GM23248 (cell line): Measurements from ENCODE around the gene TCTN1. TPM values are rescaled to one million over a fixed set of nuclear protein-coding genes. Genes with fewer than 3 reads are reported as not detected.
A peak's percentile ranks its signal among the peaks of the same experiment; 100 is the strongest.

Source experiments
- DNase-seq: peaks from one replicate; pipeline ENCODE4 v3.0.0-alpha.2; 2015
- H2AFZ ChIP-seq: fragments of 200-600 bp; sonication (generic); 2 replicates; pipeline ENCODE4 v1.6.1; 2016; ENCODE audit warnings: antibody characterized with exemption
- H3F3A ChIP-seq: fragments of 200-600 bp; sonication (generic); 2 replicates; pipeline ENCODE4 v1.6.1; 2016; ENCODE audit warnings: mild to moderate bottlenecking, antibody characterized with exemption, mixed run types; ENCODE audit not compliant: insufficient read depth
- H3K27ac ChIP-seq: fragments of 200-600 bp; sonication (generic); 2 replicates; pipeline ENCODE4 v1.5.1; 2016; ENCODE audit warnings: mild to moderate bottlenecking
- H3K27me3 ChIP-seq: fragments of 200-600 bp; sonication (generic); replicated peaks from 2 replicates; pipeline ENCODE4 v1.6.1; 2016; ENCODE audit warnings: mild to moderate bottlenecking; ENCODE audit not compliant: insufficient read depth
- H3K36me3 ChIP-seq: fragments of 200-600 bp; sonication (generic); 2 replicates; pipeline ENCODE4 v1.6.1; 2016; ENCODE audit warnings: low read depth, mild to moderate bottlenecking
- H3K4me1 ChIP-seq: fragments of 200-600 bp; sonication (generic); 2 replicates; pipeline ENCODE4 v1.6.1; 2016; ENCODE audit warnings: mild to moderate bottlenecking; ENCODE audit not compliant: insufficient read depth
- H3K4me2 ChIP-seq: fragments of 200-600 bp; sonication (generic); one replicate; pipeline ENCODE4 v1.6.1; 2016; ENCODE audit warnings: mild to moderate bottlenecking; ENCODE audit not compliant: unreplicated experiment
- H3K4me3 ChIP-seq: fragments of 200-600 bp; sonication (generic); 2 replicates; pipeline ENCODE4 v1.5.1; 2016; ENCODE audit warnings: mild to moderate bottlenecking
- H3K79me2 ChIP-seq: fragments of 200-600 bp; sonication (generic); 2 replicates; pipeline ENCODE4 v1.6.1; 2016; ENCODE audit warnings: mild to moderate bottlenecking; ENCODE audit not compliant: insufficient read depth
- H3K9ac ChIP-seq: fragments of 200-600 bp; sonication (generic); 2 replicates; pipeline ENCODE4 v1.6.1; 2016; ENCODE audit warnings: mild to moderate bottlenecking
- H3K9me2 ChIP-seq: fragments of 200-600 bp; sonication (generic); 2 replicates; pipeline ENCODE4 v1.6.1; 2016; ENCODE audit warnings: mixed run types, mild to moderate bottlenecking, moderate library complexity; ENCODE audit not compliant: insufficient read depth
- H3K9me3 ChIP-seq: fragments of 200-600 bp; sonication (generic); one replicate; pipeline ENCODE4 v1.6.1; 2017; ENCODE audit warnings: low read depth
- H4K20me1 ChIP-seq: fragments of 200-600 bp; sonication (generic); 2 replicates; pipeline ENCODE4 v1.6.0; 2016; ENCODE audit not compliant: insufficient read depth
- EZH2 ChIP-seq: fragments of 200-600 bp; sonication (generic); IDR thresholded peaks from 2 replicates; pipeline ENCODE4 v1.6.1; 2018; ENCODE audit warnings: antibody characterized with exemption, mild to moderate bottlenecking; ENCODE audit not compliant: insufficient read depth, poor library complexity, severe bottlenecking
- EZH2phosphoT487 ChIP-seq: fragments of 200-600 bp; sonication (generic); IDR thresholded peaks from 2 replicates; pipeline ENCODE4 v1.6.1; 2018; ENCODE audit warnings: antibody characterized with exemption, moderate library complexity, mild to moderate bottlenecking, low read depth; ENCODE audit not compliant: insufficient read depth
- WGBS, 2 experiments: methylation state at CpG; one replicate each; pipeline ENCODE4 v1.1.6; 2015 to 2017; ENCODE audit warnings: low lambda C conversion rate in 2 of 2, low coverage in 1 of 2; ENCODE audit errors: missing lambda C conversion rate in 2 of 2; 5-methylcytosine and 5-hydroxymethylcytosine counted together
- in situ Hi-C: fragments of 300-500 bp; cut with MboI; formaldehyde crosslinking; loops from 2 replicates; pipeline ENCODE4 v1.15.0; 2020
- polyA plus RNA-seq: library from polyadenylated mRNA; unstranded; fragments of >200 nt; fragmentation: Nextera tagmentation; extraction: Ambion mirVana; gene quantifications from 2 replicates; pipeline ENCODE4 v1.2.1, GENCODE V29; 2016
- total RNA-seq: library from RNA; depleted of rRNA; stranded (reverse); fragments of >200 nt; shearing (Covaris generic); gene quantifications from 2 replicates; pipeline ENCODE4 v1.2.3, GENCODE V29; 2014

Gene TCTN1
- total and polyA plus RNA-seq, 2 experiments from 2014 or later, result 44.3 to 65.2 TPM

GRCh38 chr12:110579535-110580253 is 34.2 kb upstream of the TCTN1 start:
- in situ Hi-C loops, result no loop called here
- Histone ChIP-seq H3K4me2 (no peak overlapping the region), H3K27me3 (no peaks in the 10 kb centered on the region), H3K9me2 (no peaks in the 10 kb centered on the region), H2AFZ (no peak overlapping the region), H3K27ac (no peak overlapping the region), H3K36me3 (no peaks in the 10 kb centered on the region), H3K4me3 (no peak overlapping the region), H3K79me2 (peaks cover 68% of the 10 kb centered on the region), H4K20me1 (no peaks in the 10 kb centered on the region), H3K9me3 (no peaks in the 10 kb centered on the region), H3F3A (peaks cover 33% of the 10 kb centered on the region), H3K4me1 (peaks cover 29% of the 10 kb centered on the region), H3K9ac (no peak overlapping the region)
- no peak for TF ChIP-seq EZH2
- no peak for TF ChIP-seq EZH2phosphoT487
- DNase-seq, result no peak
- WGBS, 2 experiments, result 96% methylated on average over 18 of the region's 18 CpGs

DNA sequence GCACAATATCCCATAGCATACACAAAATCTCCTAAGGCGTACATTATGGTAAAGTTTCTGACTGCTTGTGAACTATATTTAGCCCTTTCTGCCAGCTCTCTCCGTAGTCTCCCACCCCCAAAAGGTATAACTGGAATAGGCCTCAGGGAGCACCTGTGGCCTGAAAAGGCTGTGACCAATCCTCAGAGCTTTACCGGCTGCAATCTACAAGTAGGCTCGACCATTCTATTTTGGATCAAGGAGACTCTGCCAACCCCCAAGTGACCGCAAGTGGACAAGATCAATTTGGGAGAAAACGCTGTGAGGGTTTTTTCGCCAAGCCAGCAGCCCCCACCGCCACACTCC is 32.0 kb upstream of the TCTN1 start:
- in situ Hi-C loops, result no loop called here
- Histone ChIP-seq H4K20me1 (no peaks in the 10 kb centered on the region), H3K79me2 (peaks cover 46% of the 10 kb centered on the region), H3K9me2 (no peaks in the 10 kb centered on the region), H3K9ac (peak overlapping the region; percentile 88), H3K4me2 (peak overlapping the region; percentile 97), H3K27me3 (no peaks in the 10 kb centered on the region), H3F3A (peaks cover 36% of the 10 kb centered on the region), H3K36me3 (no peaks in the 10 kb centered on the region), H3K4me1 (peaks cover 37% of the 10 kb centered on the region), H3K9me3 (no peaks in the 10 kb centered on the region), H3K27ac (peak overlapping the region; percentile 41; the same call in 1 of the 2 replicates), H3K4me3 (peak overlapping the region; percentile 78), H2AFZ (peak overlapping the region; percentile 90)
- TF ChIP-seq EZH2phosphoT487 (no peak), EZH2 (no peak)
- 9 to 11% methylated on average over 8 of the region's 8 CpGs for WGBS, 2 experiments
- no peak for DNase-seq

DNA sequence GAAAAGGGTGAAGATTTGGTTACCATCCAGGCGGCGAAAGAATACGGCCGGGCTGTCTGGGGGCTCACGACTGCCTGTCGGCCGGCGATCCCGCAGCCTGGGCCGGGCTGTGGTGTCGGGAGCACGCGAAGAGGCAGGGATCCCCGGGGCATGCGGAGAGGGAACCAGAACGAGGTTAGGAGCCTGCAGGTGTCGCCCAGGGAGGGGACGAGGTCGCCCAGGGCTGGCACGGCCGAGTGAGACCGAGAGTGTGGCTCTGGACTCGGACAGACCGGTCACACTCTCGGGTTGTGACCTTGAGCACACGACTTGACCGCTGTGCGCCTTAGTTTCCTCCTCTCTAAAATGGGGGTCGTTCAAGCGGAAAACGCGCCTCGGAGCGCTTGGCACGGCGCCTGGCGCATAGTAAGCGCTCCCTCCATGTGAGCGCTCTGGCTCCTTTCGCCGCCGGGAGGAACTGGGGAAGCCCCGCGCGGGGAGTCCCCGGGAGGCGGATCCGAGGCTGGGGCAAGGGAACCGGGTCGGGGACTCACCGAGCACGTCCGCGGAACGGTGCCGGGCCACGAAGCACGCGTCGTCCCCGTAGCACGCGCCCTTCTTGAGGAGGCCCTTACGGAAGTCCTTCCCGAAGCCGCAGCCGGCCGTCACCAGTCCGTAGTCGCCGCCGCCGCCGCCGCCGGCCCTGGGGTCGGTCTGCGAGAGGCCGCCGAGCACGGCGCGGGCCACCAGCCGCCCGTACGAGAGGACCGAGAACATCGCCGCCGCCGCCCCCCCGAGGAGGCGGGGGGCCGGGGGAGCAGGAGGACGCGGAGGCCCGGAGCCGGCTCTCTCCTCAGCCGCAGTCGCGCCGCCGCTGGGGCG is 31.4 kb upstream of the TCTN1 start:
- peaks cover 30% of the 10 kb centered on the region for H3F3A ChIP-seq
- peak; percentile 74 for DNase-seq
- peak overlapping the region; percentile 97 for H3K4me2 ChIP-seq
- peak overlapping the region; percentile 78 for H3K4me3 ChIP-seq
- no peaks in the 10 kb centered on the region for H4K20me1 ChIP-seq
- H3K27ac ChIP-seq, result peak overlapping the region; percentile 41
- H3K27me3 ChIP-seq, result no peaks in the 10 kb centered on the region
- peak overlapping the region; percentile 88 for H3K9ac ChIP-seq
- H3K9me3 ChIP-seq, result no peaks in the 10 kb centered on the region
- peaks cover 31% of the 10 kb centered on the region for H3K4me1 ChIP-seq
- in situ Hi-C loops, result no loop called here
- peak overlapping the region; percentile 90 for H2AFZ ChIP-seq
- TF ChIP-seq EZH2phosphoT487, result no peak
- no peak for TF ChIP-seq EZH2
- no peaks in the 10 kb centered on the region for H3K36me3 ChIP-seq
- 1 to 2% methylated on average over 78 to 81 of the region's 104 CpGs for WGBS, 2 experiments
- H3K79me2 ChIP-seq, result peaks cover 42% of the 10 kb centered on the region
- no peaks in the 10 kb centered on the region for H3K9me2 ChIP-seq

- Histone ChIP-seq H3K9me2 (no peaks in the 10 kb centered on the region), H3F3A (peaks cover 21% of the 10 kb centered on the region), H3K27ac (peak within 1 kb of the TSS; percentile 41), H3K9me3 (no peaks in the 10 kb centered on the region), H3K4me1 (peaks cover 25% of the 10 kb centered on the region), H2AFZ (peak within 1 kb of the TSS; percentile 90), H3K79me2 (peaks cover 42% of the 10 kb centered on the region), H3K36me3 (no peaks in the 10 kb centered on the region), H3K4me3 (peak within 1 kb of the TSS; percentile 78), H3K27me3 (no peaks in the 10 kb centered on the region), H3K4me2 (peak within 1 kb of the TSS; percentile 97), H4K20me1 (no peaks in the 10 kb centered on the region), H3K9ac (peak within 1 kb of the TSS; percentile 88)
- 3 to 6% methylated on average over 30 to 32 of the region's 52 CpGs for WGBS, 2 experiments
- TF ChIP-seq EZH2phosphoT487 (no peak), EZH2 (no peak)
- in situ Hi-C loops, result no loop called here
- peak; percentile 99 for DNase-seq
Measured at GRCh38 chr12:110583137-110584059, 30.5 kb upstream of the TCTN1 start, which contains the start of gene PPTC7. PPTC7 (minus strand) TSS chr12:110583318; CDS start chr12:110583031, 287 bp downstream.
